HG03457 (cell line): ENCODE data around the gene NOL12.
"Not testable (repeated sequence)": the region's sequence is repeated elsewhere in the genome, so short reads cannot be mapped to it uniquely, and the experiment has no call there.

Experiments used
- ATAC-seq: cut with Tn5 transposase; IDR thresholded peaks from one replicate; pipeline ENCODE4 v1.9.1; 2021; ENCODE audit warnings: moderate number of reproducible peaks; ENCODE audit not compliant: unreplicated experiment

Gene NOL12, protein sequence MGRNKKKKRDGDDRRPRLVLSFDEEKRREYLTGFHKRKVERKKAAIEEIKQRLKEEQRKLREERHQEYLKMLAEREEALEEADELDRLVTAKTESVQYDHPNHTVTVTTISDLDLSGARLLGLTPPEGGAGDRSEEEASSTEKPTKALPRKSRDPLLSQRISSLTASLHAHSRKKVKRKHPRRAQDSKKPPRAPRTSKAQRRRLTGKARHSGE

DNA sequence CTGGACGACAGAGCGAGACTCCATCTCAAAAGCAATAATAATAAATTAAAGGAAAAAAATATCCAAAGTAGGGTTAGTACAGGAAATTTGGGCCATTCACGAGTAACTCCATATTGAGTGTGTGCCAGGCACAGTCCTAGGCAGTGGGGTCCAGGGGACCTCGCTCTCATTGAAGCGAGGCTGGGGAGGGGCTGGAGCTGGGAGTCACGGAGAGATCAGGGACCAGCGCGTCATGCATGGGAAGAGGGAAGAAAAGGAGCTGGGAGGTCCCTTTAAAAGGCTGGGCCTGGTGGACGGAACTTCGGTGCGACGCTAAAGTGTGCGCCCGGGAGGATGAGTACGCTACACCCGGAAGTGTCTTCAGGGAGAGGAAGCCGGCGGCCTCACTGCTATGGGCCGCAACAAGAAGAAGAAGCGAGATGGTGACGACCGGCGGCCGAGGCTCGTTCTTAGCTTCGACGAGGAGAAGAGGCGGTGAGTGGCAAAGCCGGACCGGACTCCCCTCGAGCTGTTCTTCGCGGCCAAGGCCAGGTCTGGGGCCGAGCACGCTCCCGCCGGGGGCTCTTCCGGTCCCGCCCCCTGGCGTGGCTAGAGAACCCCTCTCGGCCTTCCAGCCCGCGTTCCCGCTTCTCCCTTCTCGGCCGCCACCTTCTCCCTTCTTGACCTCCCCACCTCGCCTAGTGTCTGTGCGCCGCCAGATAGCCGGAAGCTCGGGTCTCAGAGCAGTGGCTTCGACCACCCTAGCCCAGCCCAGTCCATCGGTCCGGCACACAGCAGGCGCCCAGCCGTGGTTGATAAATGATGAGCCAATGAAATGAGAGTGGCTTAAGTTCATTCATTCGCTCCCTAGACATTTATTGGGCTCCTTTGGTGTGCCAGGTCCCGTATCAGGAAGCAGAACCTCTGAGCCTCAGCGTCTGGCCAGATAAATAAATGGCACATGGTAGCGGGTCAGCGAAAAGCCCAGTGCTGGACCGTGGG is at the start of gene NOL12:
TSS of gene NOL12 (plus strand) at position 342 of the 981 bp plus-strand sequence. CDS start at position 392, 50 bp downstream.
- ATAC-seq: peak; percentile 50

DNA sequence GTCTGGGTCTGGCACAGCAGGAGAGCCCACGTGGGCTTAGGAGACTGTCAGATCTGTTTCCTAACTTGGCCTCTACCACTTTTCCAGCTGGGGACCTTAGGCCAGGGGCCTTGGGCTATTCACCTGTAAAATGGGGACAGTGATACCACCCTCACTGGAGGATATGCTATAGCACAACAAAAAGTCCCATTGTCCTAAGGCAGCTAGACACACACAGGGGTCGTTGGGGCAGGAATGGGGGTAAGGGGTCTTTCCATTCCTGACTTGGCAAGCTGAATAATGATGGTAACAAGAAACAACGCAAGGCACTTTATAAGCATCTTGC is 49.2 kb upstream of the NOL12 start:
- ATAC-seq: no peak

DNA sequence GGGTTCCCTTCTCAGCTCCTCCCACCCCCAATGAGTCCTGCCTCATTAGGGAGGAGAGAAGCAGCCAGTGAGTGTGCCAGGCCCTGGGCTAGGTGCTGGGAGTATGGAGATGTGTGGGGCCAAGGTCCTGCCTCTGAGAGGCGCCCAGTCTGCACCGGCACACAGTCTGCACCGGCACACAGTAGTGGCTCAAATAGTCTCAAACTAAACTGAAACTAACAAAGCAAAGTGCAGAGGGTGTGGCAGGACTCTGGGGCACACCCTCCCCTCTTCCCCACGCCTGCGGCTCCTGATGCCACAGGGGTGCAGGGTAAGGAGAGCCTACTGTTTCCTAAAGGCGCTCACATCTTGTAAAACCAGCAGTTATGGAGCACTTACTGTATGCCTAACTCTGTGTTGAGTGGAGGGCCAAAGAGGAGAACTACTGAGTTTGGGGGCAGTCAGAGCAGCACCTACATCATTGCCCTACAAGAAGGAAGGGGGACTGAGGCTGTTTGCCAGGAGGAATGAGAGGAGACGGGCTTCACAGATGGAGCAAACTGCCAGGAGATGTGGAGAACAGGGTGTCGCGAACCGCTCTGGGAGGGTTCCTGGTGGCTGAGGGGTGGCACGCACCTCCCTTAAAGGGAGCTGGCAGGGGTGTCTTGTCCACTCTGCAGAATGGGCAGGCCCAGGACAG is 47.6 kb upstream of the NOL12 start:
- ATAC-seq: no peak

DNA sequence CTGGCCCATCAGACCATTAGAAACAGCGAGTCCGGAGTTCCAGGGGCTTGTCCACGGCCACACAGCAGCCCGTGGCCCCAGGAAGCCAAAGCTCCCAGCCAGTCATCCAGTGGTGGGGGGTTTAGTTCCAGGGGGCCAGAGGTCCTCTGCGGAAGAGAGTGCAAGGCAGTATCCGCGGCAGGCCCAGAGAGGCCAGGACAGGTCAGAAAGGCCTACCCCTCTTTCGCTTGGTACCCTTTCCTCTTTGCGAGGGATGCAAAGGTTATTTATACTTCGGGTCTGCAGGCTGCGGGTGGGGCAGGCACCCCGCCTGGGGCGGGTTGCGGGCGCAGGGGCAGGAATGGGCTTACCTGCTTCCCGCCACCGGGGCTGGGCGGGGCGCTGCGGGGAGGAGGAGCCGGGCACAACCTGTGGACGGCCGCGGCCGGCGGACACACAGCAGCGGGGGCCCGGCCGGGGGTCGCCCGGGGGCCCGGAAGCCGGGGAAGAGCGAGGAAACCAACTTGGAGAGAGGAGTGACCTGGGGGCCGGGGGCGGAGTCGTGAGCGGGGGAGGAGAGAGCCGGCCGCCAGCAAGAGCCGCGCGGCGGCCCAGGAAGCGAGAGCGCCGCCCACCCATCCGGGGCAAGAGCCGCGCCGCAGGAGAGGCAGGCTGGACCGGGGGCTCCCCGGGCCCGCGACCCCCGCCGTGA is 46.9 kb upstream of the NOL12 start, which contains the start of gene SH3BP1:
TSS of gene SH3BP1 (plus strand) at position 600 of the 691 bp plus-strand sequence. CDS start 119 bp downstream, outside the sequence.
- ATAC-seq: no peak

DNA sequence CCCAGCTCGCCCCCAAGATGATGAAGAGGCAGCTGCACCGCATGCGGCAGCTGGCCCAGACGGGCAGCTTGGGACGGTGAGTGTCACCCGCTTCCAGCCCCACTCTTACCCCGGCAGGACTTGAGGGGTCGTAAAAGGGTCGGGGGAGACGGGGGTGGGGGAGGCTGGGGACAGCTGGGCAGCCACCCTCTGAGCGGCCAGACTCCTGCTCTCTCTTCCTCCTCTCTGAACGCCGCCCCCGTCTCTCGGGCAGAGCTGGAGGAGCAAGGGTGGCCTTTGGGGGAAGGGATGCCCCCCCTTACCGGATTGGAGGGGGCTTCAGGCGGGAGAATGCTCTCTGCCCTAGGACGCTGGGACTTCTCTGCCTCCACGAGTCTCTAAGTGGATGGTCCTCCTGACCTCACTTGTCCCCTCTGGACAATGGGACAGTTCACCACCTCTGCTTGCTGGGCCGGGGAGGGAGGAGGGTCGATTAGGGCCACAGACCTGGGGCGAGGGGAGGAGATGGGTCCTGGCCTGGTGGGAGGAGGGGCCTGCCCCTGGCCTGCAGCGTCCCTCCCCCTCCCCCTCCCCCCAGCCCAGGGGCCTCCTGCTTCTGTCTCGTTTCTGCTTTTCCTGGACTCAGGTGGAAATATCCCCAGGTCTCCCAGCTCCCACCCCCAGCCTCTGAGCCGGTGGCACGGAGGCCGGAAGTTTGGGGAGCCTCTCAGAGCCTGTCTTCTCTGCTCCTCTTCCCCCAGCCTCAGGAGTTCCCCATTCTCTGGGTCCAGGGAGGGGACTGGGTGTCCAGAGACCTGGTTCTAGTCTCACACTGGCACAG is 46.2 kb upstream of the NOL12 start:
- no peak for ATAC-seq

DNA sequence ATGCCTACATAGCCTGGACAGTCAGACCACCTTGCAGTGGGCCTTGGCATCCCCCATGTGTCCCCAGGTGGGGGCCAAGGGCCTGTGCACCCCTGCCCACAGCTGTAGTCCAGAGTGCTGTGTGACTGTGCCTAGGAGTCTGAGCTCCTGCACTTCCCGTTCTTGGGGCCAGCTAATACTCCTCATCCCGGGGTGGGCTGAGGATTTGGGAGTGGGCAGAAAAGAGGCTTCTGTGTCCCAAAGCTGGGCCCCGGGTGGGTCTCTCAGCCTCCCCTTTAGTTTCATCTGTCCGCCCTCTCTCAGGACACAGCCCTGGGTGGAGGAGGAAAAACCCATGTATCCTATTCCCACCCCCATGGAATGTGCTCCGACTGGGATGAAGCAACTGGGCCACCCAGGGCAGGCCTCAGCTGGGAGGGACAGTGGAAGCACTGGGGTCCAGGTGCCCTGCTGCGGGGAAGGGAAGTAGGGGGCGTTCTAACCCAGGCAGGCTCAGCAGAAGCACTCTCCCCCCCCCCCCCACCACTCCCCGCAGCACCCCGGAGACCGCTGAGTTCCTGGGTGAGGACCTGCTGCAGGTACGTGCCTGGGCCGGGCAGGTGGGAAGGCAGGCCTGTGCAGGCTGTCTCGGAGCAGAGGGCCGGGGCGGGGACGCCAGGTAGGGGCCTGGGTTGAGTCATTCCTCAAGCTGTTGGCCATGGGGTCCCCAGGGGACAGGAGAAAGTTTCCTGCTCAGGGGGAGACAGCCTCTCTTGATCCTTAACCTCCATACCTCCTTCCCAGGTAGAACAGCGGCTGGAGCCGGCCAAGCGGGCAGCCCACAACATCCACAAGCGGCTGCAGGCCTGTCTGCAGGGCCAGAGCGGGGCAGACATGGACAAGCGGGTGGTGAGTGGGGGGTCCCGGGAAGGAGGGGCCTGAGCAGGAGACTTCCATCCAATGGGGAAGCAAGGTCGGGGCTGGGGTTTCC is 45.3 kb upstream of the NOL12 start:
- no peak for ATAC-seq

DNA sequence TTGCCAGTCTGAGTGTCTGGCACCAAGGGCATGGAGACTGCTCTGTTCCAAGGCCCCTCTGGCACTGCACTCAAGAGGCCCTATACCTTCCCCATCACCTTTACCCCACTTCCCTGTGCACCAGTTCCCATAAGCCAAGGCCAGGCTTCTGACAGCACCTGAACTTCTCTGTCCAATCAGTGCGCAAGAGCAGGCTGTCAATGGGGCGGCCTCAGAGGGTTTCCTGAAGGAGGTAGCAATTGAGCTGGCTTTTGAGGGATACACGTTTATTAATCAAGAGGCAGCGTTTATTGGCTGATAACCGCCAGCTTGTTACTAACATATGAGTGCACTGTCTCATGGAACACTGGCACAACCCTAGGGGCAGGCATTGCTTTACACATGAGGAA is 44.6 kb upstream of the NOL12 start:
- no peak for ATAC-seq

DNA sequence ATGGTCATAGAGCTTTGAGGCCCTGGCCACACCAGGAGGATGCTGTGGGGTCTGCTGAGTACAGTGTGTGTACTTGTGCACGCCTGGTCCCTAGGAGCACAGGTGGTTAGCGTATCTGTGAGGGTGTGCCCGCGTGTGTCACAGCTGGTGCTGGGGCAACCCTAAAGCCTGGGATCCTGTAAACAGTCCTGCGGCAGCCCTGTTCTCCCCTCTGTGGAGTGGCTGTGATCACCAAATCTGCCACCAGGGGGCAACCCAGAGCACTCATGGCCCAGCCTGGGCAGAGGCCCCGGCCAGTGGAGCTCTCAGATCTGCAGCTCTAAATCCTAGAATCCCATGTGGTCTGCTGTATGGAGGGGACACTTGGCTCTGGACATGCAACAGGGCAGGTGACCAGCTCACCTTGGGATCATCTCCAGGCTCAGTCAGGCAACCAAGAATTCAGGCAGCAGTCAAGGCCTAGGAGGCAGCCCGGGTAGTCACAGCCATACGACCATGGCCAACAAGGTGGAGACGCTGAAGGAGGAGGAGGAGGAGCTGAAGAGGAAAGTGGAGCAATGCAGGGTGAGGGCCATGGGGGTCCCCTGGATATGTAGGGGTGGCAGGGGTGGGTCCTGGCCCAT is 42.8 kb upstream of the NOL12 start:
- no peak for ATAC-seq

DNA sequence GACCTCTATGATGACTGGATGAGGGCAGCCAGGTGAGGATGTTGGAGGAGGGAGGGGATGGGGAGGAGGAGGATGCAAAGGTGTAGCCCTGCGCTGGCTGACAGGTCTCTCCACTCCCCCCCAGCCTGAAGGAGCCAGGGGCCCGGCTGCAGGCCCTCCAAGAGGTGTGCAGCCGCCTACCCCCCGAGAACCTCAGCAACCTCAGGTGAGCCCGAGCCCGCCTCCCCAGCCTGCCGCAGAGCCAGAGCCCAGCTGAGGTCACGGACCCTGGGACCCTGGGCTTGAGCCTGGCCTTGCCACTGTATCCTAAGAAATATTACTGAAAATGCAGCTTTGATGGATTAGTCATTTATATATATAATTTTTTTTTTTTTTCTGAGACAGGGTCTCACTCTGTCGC is 38.8 kb upstream of the NOL12 start:
- no peak for ATAC-seq

DNA sequence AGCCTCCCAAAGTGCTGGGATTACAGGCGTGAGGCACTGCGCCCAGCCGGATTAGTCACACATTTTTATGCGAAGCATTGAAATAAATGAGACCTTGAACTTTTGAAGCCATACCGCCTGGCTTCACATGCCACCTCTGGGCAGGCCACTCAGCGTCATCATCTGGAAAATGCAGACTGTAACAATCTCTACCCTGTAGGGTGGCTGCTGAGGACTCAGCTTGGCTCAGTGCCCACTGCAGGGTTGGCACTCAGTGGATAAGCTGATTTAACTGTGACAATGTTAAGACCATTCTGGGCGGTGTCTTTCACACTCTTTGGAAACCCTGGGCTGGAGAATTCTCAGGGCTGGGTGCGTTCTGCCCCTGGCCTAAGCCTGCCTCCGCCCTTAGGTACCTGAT is 38.2 kb upstream of the NOL12 start:
- no peak for ATAC-seq

DNA sequence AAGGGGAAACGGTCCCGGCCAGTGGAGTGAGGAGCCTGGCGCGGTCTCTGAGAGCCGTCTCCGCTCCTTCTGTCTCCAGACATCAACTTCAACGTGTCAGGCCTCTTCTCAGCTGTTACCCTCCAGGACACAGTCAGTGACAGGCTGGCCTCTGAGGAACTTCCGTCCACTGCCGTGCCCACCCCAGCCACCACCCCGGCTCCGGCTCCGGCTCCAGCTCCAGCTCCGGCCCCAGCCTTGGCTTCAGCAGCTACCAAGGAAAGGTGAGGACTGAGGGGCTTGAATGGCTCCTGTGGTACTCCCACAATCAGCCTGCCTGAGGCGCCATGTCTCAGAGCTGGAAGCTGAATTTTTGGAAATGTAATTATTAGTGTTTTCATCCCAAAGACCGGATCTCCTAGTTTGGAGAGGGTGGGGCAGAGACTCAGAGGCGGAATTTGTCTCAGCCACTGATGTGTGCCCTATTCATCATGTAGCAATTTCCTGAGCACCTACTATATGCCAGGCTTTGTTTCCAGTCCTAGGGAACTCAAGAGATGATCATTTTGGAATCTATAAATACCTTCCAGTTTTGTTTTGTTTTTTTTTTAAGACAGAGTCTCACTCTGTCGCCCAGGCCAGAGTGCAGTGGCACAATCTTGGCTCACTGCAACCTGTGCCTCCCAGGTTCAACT is 35.5 kb upstream of the NOL12 start:
- no peak for ATAC-seq

DNA sequence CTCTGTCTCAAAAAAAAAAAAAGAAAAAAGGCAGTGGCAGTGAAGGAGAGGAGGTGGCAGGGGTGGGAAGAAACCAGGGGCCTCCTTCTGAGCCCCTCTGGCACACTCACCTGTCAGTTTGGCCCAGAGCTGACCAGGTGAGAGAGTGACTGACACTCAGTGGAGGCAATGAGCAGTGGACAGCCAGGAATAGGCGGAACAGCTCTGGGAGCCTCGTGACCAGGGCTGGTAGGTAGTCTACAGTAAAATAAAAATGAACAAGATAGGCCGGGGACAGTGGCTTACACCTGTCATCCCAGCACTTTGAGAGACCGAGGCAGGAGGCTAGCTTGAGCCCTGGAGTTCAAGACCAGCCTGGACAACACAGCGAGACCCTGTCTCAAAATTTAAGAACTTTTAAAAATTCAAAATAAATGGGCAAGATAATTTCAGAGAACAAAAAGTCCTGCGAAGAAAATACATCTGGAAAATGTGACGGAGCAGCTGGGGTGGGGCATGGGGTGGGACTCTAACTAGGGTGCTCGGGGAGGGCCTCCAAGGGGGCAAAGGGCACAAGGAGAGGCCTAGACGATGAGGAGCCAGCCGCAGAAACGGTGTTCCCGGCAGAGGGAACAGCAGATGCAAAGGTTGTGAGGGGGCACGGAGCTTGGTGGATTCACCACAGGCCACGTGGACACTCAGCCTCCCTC is 31.4 kb upstream of the NOL12 start:
- ATAC-seq: no peak

DNA sequence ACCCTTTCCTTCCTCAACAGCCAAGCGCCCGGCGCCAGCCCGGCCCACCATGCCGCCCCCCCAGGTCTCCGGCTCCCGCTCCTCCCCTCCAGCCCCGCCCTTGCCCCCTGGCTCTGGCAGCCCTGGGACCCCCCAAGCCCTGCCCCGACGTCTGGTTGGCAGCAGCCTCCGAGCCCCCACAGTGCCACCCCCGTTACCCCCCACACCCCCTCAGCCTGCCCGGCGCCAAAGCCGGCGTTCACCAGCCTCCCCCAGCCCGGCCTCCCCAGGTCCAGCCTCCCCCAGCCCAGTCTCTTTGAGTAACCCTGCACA is 30.9 kb upstream of the NOL12 start:
- ATAC-seq: no peak

DNA sequence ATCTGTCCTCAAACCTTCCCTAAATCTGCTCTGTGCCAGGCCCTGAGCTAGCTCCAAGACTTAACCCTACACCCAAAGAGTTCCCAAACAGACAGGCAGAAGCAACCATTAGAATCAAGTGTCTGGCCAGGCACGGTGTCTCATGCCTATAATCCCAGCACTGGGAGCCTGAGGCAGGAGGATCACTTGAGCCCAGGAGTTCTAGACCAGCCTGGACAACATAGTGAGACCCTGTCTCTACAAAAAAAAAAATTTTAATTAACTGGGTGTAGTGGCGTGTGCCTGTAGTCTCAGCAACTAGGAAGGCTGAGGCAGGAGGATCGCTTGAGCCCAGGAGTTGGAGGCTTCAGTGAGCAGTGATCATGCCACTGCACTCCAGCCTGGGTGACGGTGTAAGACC is 29.6 kb upstream of the NOL12 start:
- not testable (repeated sequence) for ATAC-seq

DNA sequence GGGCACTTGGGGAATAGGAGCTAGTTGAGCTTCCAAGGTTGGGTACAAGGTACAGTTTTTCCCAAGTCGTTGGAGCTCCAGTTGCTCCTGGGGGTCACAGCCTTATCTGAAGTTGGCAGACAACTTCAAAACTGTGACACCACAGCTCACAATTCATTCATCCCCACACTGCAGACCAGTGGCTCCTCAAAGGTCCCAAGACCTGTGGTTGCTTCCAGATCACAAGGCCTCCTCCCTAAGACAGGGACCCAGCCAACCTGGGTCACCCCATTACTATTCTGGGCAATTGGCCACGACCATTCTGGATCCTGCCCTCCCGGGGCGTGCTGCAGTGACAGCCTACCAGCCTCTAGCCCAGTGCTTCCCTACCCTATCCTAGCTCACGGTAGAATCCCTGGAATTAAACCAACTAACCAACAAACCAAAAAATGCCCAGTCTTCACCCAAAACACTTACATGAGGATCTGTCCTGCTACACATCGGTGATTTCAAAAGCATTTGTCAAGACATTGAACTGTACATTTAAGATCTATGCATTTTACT is 28.5 kb upstream of the NOL12 start:
- no peak for ATAC-seq

DNA sequence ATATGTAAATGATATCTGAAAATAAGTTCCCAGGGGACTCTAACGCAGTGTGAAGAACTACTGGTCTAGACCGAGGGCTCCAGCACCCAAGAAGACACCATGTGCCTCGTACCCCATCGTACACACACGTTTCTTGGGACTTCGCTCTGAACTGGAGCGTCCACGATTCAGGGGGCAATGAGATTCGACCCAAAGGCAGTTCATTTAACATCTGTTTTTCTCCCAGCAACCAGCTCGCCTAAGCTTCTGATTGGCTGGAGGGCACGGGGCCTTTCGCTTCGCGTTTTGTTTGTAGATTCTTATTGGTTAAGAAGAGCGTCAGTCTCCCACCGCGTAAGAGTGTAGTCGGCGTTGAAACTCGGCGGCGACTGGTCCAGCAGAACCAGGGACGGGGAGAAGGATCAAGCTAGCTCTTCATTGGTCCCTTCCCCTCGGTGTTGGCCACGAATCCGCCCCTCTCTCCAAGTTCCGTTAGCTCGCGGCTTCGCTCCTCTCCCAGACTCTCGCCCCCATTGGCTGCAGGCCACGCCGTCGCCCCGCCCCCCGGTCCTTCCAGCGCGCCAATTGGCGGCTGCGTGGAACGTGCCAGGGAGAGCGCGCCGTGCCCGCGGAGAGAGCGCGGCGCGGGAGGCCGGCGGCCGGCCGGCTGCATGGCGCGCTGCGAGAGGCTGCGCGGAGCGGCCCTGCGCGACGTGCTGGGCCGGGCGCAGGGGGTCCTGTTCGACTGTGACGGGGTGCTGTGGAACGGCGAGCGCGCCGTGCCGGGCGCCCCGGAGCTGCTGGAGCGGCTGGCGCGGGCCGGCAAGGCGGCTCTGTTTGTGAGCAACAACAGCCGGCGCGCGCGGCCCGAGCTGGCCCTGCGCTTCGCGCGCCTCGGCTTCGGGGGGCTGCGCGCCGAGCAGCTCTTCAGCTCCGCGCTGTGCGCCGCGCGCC is 27.7 kb upstream of the NOL12 start, which contains the start of gene PDXP:
TSS of gene PDXP (plus strand) at position 591 of the 933 bp plus-strand sequence. CDS start at position 651, 60 bp downstream.
- peak; percentile 69 for ATAC-seq
